C4-2B (cell line): Measurements from ENCODE around the gene CSGALNACT2.

ENCODE experiments used
- H3K27ac ChIP-seq: fragments of 450-650 bp; 2 replicates; pipeline ENCODE4 v1.5.1; 2017
- ZFX ChIP-seq: fragments of 450-650 bp; IDR thresholded peaks from 2 replicates; pipeline ENCODE4 v1.6.1; 2017
- TF ChIP-seq, protein P1 (sequence below): fragments of 450-650 bp; conservative IDR thresholded peaks from 2 replicates; pipeline ENCODE4 v1.5.1; 2017; ENCODE audit warnings: mild to moderate bottlenecking

The CSGALNACT2 gene

DNA sequence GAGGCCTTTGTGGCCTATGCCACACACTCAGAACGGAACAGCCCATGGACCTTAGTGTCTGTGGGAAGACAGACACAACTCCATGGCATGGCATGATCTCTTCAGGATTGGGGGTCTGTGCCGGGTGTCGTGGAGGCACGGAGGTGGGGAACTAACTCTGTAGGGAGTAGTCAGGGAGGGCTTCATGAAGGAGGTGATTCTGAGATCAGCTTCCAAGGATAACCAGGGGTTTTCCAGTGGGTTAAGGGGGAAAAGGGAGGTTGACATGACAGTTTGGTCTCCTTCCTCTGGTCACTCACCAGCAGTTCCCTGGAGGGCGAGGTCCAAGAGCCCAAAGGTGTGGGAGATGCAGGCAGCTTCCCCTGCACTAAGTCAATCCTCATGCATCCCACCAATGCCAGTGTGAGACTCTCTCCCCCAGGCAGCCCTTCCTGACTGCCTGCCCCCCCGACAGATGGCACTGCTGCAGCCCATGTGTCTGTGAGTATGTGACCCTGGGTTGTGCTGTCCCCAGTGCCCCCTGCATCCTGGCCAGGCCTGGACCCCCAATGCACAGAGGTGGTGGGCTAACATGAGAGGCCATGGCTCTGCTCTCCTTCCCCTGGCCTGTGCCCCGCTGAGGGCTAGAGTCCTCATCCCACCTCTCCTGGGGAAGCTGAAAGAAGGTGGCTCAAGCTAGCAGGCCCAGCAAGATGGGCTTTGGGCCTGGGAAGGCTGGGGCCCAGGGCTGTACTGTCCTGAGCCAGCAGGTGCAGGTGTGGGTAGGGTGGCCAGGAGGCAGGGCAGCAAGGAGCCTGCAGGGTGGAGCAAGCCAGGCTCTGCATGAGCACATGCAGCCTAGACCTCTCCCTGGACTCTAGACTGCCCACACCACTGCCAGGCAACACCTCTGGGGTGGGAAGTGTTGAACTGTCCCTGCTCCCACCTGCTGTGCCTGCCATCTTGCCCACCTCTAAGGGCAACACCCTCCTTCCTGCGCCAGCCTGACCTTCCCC, 88.9 kb downstream of the CSGALNACT2 start:
- no peak overlapping the region for H3K27ac ChIP-seq
- TF ChIP-seq, protein P1, sequence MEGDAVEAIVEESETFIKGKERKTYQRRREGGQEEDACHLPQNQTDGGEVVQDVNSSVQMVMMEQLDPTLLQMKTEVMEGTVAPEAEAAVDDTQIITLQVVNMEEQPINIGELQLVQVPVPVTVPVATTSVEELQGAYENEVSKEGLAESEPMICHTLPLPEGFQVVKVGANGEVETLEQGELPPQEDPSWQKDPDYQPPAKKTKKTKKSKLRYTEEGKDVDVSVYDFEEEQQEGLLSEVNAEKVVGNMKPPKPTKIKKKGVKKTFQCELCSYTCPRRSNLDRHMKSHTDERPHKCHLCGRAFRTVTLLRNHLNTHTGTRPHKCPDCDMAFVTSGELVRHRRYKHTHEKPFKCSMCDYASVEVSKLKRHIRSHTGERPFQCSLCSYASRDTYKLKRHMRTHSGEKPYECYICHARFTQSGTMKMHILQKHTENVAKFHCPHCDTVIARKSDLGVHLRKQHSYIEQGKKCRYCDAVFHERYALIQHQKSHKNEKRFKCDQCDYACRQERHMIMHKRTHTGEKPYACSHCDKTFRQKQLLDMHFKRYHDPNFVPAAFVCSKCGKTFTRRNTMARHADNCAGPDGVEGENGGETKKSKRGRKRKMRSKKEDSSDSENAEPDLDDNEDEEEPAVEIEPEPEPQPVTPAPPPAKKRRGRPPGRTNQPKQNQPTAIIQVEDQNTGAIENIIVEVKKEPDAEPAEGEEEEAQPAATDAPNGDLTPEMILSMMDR = no peak
- no peak for TF ChIP-seq ZFX

DNA sequence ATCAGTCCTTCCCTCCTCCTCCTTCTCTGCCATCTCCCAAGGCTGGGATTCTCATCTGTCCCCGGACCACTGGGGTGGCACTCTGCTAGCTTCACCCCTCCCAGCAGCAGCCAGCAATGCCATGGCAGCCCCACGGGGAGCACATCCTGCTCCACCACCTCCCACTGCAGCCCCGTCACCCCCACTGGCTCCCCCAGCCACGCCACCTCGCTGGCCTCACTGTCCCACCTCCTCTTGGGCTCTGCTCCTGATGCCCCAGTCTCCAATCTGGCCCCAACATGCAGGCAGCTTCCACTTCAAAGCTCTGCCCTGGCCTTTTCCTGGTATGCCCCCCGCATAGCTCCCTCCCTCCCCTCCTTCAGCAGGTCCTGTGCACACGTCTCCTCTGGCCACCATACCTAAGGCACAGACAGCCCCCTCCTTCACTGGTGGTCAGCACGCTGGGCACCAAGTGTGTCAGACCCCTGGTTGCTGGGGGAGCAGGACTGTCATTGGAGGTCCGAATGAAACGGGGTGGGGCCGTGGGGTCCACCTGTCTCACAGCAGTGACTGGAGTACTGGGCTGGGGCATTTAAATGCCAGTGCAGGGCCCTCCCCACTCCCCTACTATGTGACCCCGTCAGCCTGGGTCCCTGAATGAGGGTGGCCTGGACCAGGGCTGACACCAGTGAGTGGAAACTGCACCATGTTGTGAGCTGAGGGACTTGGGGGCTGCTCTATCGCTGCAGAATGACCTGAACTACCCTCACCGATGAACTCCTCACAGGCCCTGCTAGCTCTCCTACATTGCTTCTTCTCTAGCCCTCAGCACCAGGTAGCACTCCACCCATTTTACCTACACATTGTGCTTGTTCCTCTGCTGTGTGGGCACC, 89.9 kb downstream of the CSGALNACT2 start:
- TF ChIP-seq, protein P1 = no peak
- TF ChIP-seq ZFX = no peak
- H3K27ac ChIP-seq = no peak overlapping the region

DNA sequence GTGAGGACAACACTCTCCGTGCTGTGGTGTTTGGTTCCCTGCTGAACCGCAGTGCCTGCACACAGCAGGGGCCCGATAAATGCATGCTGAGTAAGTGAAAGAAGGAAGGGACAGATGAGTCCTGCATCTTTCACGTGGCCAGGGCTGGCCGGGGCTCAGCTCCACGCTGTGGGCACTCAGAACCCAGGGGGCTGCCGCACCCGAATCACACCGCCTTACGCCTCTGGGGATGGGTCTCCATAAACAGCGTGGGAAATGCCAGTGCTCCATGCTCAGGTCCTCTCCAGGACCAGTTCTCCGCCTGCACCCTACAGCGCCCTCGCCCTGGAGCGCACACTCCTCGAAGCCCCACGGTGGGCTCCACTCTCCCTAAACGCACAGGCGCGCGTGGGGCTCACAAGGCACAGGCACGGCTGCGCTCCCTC, 90.5 kb downstream of the CSGALNACT2 start:
- H3K27ac ChIP-seq = no peak overlapping the region
- TF ChIP-seq, protein P1 = no peak
- TF ChIP-seq ZFX = no peak

DNA sequence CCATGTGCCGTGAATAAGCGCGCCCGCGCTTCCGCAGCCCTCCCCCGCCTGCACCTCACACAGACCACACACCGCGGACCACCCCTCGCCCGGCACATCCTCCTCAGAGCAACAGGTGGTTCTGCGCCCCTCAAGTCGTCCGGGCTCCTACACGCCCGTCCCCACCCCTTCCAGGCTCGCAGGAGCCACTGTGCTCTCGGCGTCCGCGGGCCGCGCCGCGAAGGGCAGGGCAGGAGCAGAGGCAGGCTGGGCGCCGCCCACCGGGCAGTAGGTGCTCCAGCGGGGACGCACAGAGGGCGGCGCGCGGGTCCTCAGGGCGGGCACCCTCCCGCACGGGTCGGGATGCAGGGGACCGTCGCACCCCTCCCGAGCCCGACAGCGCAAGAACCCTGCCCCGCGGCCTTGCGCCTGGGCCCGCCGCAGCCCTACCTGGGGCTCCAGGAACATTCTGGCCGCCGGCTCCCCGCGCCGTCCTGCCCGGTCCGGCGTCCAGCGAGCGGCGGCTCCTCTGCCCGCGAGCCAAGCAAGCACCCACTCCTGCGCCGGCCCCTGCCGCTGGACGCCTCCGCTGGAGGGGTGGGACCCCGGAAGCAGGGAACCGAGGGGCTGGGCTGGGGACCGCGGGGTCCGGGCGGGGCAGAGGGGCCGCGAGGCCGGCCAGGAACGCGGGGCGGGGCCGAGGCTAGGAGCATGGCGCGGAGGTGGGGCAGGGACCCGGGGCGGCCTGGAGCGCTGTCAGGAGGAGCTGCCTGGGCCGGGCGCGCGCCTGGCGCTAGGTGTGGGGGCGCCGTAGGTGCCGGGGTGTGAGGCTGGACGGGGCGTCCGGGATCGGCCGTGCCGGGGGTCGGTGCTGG, 91.2 kb downstream of the CSGALNACT2 start:
- TF ChIP-seq, protein P1 = no peak
- no peak for TF ChIP-seq ZFX
- H3K27ac ChIP-seq = no peak overlapping the region

DNA sequence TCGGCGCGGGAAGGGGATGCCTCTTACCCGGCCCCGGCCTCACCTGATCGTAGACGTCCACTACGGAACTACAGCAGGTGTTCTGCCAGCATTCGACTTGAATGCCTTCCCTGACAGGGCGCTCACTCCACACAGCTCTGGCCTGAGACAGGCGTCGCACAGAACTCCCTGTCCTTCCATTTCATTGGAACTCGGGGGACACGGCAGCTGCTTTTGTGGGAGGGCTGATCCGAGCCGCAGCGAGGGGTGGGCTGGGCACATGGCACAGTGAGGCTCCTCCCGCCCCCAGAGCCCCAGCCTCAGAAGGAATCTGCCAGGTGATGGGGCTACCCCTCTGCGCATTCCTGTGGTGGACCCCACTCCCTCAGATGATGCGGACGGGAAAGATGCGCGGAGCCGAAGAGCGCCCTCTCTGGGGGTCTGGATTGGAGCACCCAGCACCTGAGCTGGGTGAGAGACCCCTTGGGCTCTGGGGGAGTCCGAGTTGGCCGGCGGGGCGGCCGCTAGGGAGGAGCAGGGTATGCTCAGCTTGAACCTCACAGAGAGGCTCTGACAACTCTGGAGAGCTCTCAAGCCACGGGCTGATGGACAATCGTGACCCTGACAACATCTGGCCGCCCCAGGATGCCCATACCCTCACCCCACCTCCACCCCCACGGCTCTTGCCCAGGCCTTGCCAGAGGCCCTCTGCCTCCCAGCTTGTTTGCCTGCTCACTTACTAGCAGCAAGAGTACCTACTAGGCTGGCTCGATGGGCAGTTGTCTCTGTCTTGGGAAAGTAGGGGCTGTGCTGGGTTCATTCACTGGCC, 92.1 kb downstream of the CSGALNACT2 start:
- no peak overlapping the region for H3K27ac ChIP-seq
- TF ChIP-seq, protein P1 = no peak
- no peak for TF ChIP-seq ZFX

DNA sequence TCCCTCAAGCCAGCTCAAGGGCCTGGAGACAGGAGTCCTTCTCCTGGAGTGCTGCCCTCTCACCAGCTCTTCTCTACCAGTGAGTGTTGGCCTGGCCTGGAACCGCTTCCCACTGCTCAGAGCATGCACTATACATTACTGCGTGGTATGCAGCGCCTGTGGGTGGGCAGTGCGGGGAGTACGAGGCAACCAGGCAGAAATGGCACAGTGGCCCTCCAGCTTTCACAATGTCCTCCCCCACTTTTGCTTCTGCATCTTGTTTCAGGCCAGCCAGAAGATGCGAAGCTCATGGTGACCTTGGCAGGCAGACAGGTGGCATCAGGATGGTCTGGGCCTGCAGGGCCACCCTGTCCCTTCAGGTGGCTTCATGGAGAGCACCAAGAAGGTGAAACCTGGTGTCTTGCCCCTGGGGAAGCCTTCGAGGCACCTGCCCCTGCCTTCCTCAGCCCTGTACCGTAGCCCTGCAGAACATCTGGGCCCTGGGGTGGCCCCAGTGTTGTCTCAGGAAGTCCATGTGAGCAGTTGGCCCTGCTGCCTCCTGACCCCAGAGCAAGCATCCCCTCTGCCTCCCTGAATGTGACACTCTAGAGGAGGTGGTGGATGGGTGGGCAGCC, 92.8 kb downstream of the CSGALNACT2 start:
- TF ChIP-seq ZFX = no peak
- TF ChIP-seq, protein P1 = no peak

More for the DNA sequence above, 92.8 kb downstream of the CSGALNACT2 start:
- H3K27ac ChIP-seq = no peak overlapping the region
